OCI-LY7 (cell line): ENCODE measurements around the gene IDI1. TPM values are rescaled to one million over a fixed set of nuclear protein-coding genes. Genes with fewer than 3 reads are reported as not detected.
"Not testable (repeated sequence)": the region's sequence is repeated elsewhere in the genome, so short reads cannot be mapped to it uniquely, and the experiment has no call there.

Experiments used
- BruUV-seq: library from RNA; stranded (reverse); fragments of 400-500 nt; replicated peaks from 2 replicates; lab custom pipeline; 2021; lab: Mats Ljungman, UMichigan
- CTCF ChIA-PET: fragments of 300-600 bp; sonication (Branson Sonifier 250); formaldehyde crosslinking; loops from one replicate; lab custom pipeline; 2022; ENCODE audit warnings: antibody characterized with exemption; ENCODE audit not compliant: unreplicated experiment; lab: Charles Lee
- POLR2A ChIA-PET: fragments of 300-600 bp; sonication (Branson Sonifier 250); formaldehyde crosslinking; loops from one replicate; lab custom pipeline; 2022; ENCODE audit warnings: antibody characterized with exemption; lab: Charles Lee
- DNase-seq: peaks from one replicate; pipeline ENCODE4 v3.0.0-alpha.2; 2015; ENCODE audit warnings: low spot score
- H2AFZ ChIP-seq: fragments of 200-600 bp; sonication (generic), shearing (Covaris generic); 2 replicates; pipeline ENCODE4 v1.6.1; 2014; ENCODE audit warnings: mild to moderate bottlenecking, antibody characterized with exemption, low read length, moderate library complexity
- H3K27ac ChIP-seq: fragments of 200-600 bp; sonication (generic); 2 replicates; pipeline ENCODE4 v1.5.1; 2014; ENCODE audit warnings: mixed run types, low read depth, mild to moderate bottlenecking, moderate library complexity, low read length, inconsistent platforms; ENCODE audit not compliant: poor library complexity, severe bottlenecking
- H3K36me3 ChIP-seq: fragments of 200-600 bp; sonication (generic); 2 replicates; pipeline ENCODE4 v1.6.1; 2014; ENCODE audit warnings: mild to moderate bottlenecking, antibody characterized with exemption, low read length, moderate library complexity, mixed read lengths; ENCODE audit not compliant: insufficient read depth
- H3K4me1 ChIP-seq: fragments of 200-600 bp; sonication (generic); 2 replicates; pipeline ENCODE4 v1.5.1; 2014; ENCODE audit warnings: mild to moderate bottlenecking, low read length; ENCODE audit not compliant: insufficient read depth, poor library complexity, severe bottlenecking
- H3K4me2 ChIP-seq: fragments of 200-600 bp; sonication (generic); 2 replicates; pipeline ENCODE4 v1.6.1; 2014; ENCODE audit warnings: mild to moderate bottlenecking, low read length
- H3K4me3 ChIP-seq: fragments of 200-600 bp; sonication (generic); 2 replicates; pipeline ENCODE4 v1.5.1; 2014; ENCODE audit warnings: mild to moderate bottlenecking, low read depth, low read length; ENCODE audit not compliant: poor library complexity, severe bottlenecking
- H3K79me2 ChIP-seq: fragments of 200-600 bp; sonication (generic); 2 replicates; pipeline ENCODE4 v1.6.1; 2016; ENCODE audit warnings: low read depth, mild to moderate bottlenecking, low read length, moderate library complexity, mixed read lengths; ENCODE audit not compliant: insufficient read depth
- H3K9me2 ChIP-seq: fragments of 200-600 bp; sonication (generic); 2 replicates; pipeline ENCODE4 v1.6.1; 2016; ENCODE audit warnings: mild to moderate bottlenecking, low read length, mixed read lengths; ENCODE audit not compliant: insufficient read depth
- H3K9me3 ChIP-seq: fragments of 200-600 bp; sonication (generic); 2 replicates; pipeline ENCODE4 v1.6.1; 2014; ENCODE audit warnings: mild to moderate bottlenecking, mixed run types, low read length, mixed read lengths
- H4K20me1 ChIP-seq: fragments of 200-600 bp; sonication (generic); 2 replicates; pipeline ENCODE4 v1.6.1; 2014; ENCODE audit warnings: mild to moderate bottlenecking, antibody characterized with exemption, low read length, moderate library complexity, mixed read lengths; ENCODE audit not compliant: insufficient read depth
- EZH2phosphoT487 ChIP-seq: fragments of 200-600 bp; sonication (generic); IDR thresholded peaks from 2 replicates; pipeline ENCODE4 v1.6.1; 2018; ENCODE audit warnings: low read depth, borderline replicate concordance, mild to moderate bottlenecking, mixed run types, antibody characterized with exemption, low read length, moderate library complexity, mixed read lengths
- intact Hi-C: fragments of 100-400 bp; cut with micrococcal nuclease; formaldehyde crosslinking; loops from one replicate; pipeline ENCODE4 v1.10.0; 2022; ENCODE audit not compliant: unreplicated experiment
- total RNA-seq, 2 experiments: library from RNA; depleted of rRNA in 1 of 2; stranded (reverse); fragments of >200 nt in 1 of 2; shearing (Covaris generic) in 1 of 2; gene quantifications; 2 replicates each; pipeline ENCODE4 v1.2.3, GENCODE V29; 2014 to 2022
- TF ChIP-seq, protein P1 (sequence below): fragments of 200-600 bp; sonication (generic); conservative IDR thresholded peaks from 2 replicates; pipeline ENCODE4 v1.5.1; 2014; ENCODE audit warnings: mild to moderate bottlenecking, antibody characterized with exemption, low read length, moderate library complexity, mixed read lengths

IDI1 gene
- total RNA-seq, 2 experiments from 2014 or later = 106 to 112 TPM

- no peaks in the 10 kb centered on the region for H3K9me3 ChIP-seq
- no peaks in the 10 kb centered on the region for H3K4me1 ChIP-seq
- H3K36me3 ChIP-seq = peaks cover 13% of the 10 kb centered on the region; the same call in 1 of the 2 replicates
- intact Hi-C loops = no loop called here
- H3K79me2 ChIP-seq = no peaks in the 10 kb centered on the region
- no peaks in the 10 kb centered on the region for H3K9me2 ChIP-seq
- H3K4me2 ChIP-seq = no peak overlapping the region
- DNase-seq = no peak
- H3K27ac ChIP-seq = no peak overlapping the region
- no peak overlapping the region for H2AFZ ChIP-seq
- H3K4me3 ChIP-seq = no peak overlapping the region
- no peaks in the 10 kb centered on the region for H4K20me1 ChIP-seq
- TF ChIP-seq EZH2phosphoT487 = no peak
- TF ChIP-seq, protein P1, sequence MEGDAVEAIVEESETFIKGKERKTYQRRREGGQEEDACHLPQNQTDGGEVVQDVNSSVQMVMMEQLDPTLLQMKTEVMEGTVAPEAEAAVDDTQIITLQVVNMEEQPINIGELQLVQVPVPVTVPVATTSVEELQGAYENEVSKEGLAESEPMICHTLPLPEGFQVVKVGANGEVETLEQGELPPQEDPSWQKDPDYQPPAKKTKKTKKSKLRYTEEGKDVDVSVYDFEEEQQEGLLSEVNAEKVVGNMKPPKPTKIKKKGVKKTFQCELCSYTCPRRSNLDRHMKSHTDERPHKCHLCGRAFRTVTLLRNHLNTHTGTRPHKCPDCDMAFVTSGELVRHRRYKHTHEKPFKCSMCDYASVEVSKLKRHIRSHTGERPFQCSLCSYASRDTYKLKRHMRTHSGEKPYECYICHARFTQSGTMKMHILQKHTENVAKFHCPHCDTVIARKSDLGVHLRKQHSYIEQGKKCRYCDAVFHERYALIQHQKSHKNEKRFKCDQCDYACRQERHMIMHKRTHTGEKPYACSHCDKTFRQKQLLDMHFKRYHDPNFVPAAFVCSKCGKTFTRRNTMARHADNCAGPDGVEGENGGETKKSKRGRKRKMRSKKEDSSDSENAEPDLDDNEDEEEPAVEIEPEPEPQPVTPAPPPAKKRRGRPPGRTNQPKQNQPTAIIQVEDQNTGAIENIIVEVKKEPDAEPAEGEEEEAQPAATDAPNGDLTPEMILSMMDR = no peak
- ChIA-PET POLR2A (no interaction called here), CTCF (no interaction called here)
- BruUV-seq = no TSS peak
Measured at GRCh38 chr10:1068380-1069361, 19.8 kb upstream of the IDI1 start.

- H3K4me2 ChIP-seq, H3K27ac ChIP-seq, H3K4me3 ChIP-seq, H4K20me1 ChIP-seq, H3K79me2 ChIP-seq, H3K9me2 ChIP-seq, intact Hi-C loops, DNase-seq, BruUV-seq, H2AFZ ChIP-seq, POLR2A ChIA-PET, H3K4me1 ChIP-seq, H3K9me3 ChIP-seq, H3K36me3 ChIP-seq, CTCF ChIA-PET: not testable (repeated sequence)
Measured at GRCh38 chr10:1066734-1067133, 17.8 kb upstream of the IDI1 start.

GRCh38 chr10:1064964-1065247 is 16.0 kb upstream of the IDI1 start:
- H3K36me3 ChIP-seq = peaks cover 6% of the 10 kb centered on the region; the same call in 1 of the 2 replicates
- intact Hi-C loops = no loop called here
- H3K4me1 ChIP-seq = peaks cover 14% of the 10 kb centered on the region
- H3K9me2 ChIP-seq = no peaks in the 10 kb centered on the region
- TF ChIP-seq, protein P1 = no peak
- no peak for TF ChIP-seq EZH2phosphoT487
- no peaks in the 10 kb centered on the region for H3K9me3 ChIP-seq
- no peak overlapping the region for H3K4me2 ChIP-seq
- POLR2A ChIA-PET = interaction anchor here (1.3 to 1.4 kb wide), 2 partner anchors 9 to 16 kb away, joined by 3 to 5 read pairs; partner anchors contain the start of gene WDR37
- no TSS peak for BruUV-seq
- peaks cover 21% of the 10 kb centered on the region for H3K79me2 ChIP-seq
- H3K27ac ChIP-seq = no peak overlapping the region
- CTCF ChIA-PET = no interaction called here
- H2AFZ ChIP-seq = no peak overlapping the region
- H4K20me1 ChIP-seq = no peaks in the 10 kb centered on the region
- no peak for DNase-seq
- no peak overlapping the region for H3K4me3 ChIP-seq
